A549 (cell line): ENCODE data around the gene MND1.

Experiments used
- HOXB13 ChIP-seq: fragments of 250-450 bp; sonication (Bioruptor Pico); IDR thresholded peaks from 2 replicates; pipeline ENCODE4 v1.5.0; 2020; ENCODE audit warnings: low read depth, mild to moderate bottlenecking, moderate library complexity
- TF ChIP-seq, protein P1 (sequence below): IDR thresholded peaks from 2 replicates; pipeline ENCODE4 v1.6.1; 2012
- TF ChIP-seq, protein P2 (sequence below): fragments of >200 bp; sonication (Bioruptor Twin); formaldehyde crosslinking; IDR thresholded peaks from 3 replicates; pipeline ENCODE4 v1.5.1; 2016

DNA sequence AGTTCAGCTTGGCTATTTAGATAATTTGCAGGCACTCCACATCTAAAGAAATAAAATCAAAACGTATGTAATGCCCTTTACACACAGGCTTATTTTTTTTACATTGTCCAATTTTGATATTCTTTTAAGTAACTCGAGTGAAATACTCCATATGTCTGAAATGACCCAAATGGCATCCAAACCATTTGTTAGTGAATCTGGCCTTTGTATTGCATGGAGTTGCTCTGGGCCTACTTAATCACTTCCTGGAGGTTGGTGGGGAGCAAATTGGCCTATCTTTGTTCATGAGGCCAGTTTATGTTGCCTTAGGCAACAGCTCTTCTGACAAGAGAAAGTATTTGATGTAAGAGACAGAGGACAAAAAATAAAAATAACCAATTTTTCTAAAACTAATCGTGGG is 74.1 kb downstream of the MND1 start:
- TF ChIP-seq, protein P1, sequence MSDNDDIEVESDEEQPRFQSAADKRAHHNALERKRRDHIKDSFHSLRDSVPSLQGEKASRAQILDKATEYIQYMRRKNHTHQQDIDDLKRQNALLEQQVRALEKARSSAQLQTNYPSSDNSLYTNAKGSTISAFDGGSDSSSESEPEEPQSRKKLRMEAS: no peak
- no peak for TF ChIP-seq HOXB13
- TF ChIP-seq, protein P2, sequence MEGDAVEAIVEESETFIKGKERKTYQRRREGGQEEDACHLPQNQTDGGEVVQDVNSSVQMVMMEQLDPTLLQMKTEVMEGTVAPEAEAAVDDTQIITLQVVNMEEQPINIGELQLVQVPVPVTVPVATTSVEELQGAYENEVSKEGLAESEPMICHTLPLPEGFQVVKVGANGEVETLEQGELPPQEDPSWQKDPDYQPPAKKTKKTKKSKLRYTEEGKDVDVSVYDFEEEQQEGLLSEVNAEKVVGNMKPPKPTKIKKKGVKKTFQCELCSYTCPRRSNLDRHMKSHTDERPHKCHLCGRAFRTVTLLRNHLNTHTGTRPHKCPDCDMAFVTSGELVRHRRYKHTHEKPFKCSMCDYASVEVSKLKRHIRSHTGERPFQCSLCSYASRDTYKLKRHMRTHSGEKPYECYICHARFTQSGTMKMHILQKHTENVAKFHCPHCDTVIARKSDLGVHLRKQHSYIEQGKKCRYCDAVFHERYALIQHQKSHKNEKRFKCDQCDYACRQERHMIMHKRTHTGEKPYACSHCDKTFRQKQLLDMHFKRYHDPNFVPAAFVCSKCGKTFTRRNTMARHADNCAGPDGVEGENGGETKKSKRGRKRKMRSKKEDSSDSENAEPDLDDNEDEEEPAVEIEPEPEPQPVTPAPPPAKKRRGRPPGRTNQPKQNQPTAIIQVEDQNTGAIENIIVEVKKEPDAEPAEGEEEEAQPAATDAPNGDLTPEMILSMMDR: no peak
